ENCODE measurements around the gene TEKT1.

DNA sequence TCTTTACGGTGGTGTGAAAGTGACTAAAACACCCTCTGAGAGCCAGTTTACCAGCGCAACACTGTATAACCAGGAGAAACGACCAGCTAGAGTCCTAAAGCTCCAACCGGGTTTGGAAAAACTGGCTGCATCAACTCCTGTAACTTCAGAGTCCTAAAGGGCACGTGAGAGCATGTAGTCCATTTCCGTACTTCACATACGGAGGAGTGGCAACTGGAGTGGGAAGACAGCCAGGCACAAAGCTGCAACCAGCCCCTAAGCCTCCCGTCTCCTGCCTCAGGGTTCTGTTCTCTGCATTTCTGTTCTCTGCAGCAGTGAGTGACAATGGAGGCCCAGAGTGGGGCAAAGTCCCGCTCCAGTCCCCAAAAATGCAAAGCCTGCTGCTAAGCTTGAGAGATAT lies 19.2 kb downstream of the TEKT1 start:
- TF ChIP-seq, protein P1, sequence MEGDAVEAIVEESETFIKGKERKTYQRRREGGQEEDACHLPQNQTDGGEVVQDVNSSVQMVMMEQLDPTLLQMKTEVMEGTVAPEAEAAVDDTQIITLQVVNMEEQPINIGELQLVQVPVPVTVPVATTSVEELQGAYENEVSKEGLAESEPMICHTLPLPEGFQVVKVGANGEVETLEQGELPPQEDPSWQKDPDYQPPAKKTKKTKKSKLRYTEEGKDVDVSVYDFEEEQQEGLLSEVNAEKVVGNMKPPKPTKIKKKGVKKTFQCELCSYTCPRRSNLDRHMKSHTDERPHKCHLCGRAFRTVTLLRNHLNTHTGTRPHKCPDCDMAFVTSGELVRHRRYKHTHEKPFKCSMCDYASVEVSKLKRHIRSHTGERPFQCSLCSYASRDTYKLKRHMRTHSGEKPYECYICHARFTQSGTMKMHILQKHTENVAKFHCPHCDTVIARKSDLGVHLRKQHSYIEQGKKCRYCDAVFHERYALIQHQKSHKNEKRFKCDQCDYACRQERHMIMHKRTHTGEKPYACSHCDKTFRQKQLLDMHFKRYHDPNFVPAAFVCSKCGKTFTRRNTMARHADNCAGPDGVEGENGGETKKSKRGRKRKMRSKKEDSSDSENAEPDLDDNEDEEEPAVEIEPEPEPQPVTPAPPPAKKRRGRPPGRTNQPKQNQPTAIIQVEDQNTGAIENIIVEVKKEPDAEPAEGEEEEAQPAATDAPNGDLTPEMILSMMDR (IDR thresholded peaks at IDR 0.05 in 8 of 11, conservative IDR thresholded peaks at IDR 0.05 in 3 of 11), result no peak
- TF ChIP-seq POLR2A (IDR thresholded peaks at IDR 0.05) (no peak), POLR2AphosphoS5 (IDR thresholded peaks at IDR 0.05) (no peak)
